GM23338 (cell line): ENCODE measurements around the gene RNF130.

Experiments used
- CTCF ChIP-seq, 2 experiments: fragments of 200-600 bp in 1 of 2; sonication (generic) in 1 of 2; conservative IDR thresholded peaks; 2 replicates each; pipeline versions ENCODE4 v1.5.1 to v1.6.1; 2016 to 2017; ENCODE audit warnings: antibody characterized with exemption in 2 of 2, low read depth in 2 of 2, mild to moderate bottlenecking in 2 of 2, moderate library complexity in 1 of 2
- EZH2 ChIP-seq: fragments of 200-600 bp; sonication (generic); IDR thresholded peaks from one replicate; pipeline ENCODE4 v1.8.0; 2017; ENCODE audit warnings: antibody characterized with exemption, mild to moderate bottlenecking, low read depth; ENCODE audit not compliant: unreplicated experiment
- EZH2phosphoT487 ChIP-seq: fragments of 200-600 bp; sonication (generic); IDR thresholded peaks from one replicate; pipeline ENCODE4 v1.8.1; 2018; ENCODE audit warnings: antibody characterized with exemption; ENCODE audit not compliant: unreplicated experiment
- POLR2AphosphoS5 ChIP-seq: IDR thresholded peaks from 2 replicates; pipeline ENCODE4 v1.6.1; 2016; ENCODE audit warnings: antibody characterized with exemption, low read depth
- REST ChIP-seq: IDR thresholded peaks from one replicate; pipeline ENCODE4 v1.6.1; 2018; ENCODE audit warnings: antibody characterized with exemption; ENCODE audit not compliant: unreplicated experiment
- TF ChIP-seq, protein P1 (sequence below): IDR thresholded peaks from 2 replicates; pipeline ENCODE4 v1.6.1; 2016; ENCODE audit warnings: antibody characterized with exemption

DNA sequence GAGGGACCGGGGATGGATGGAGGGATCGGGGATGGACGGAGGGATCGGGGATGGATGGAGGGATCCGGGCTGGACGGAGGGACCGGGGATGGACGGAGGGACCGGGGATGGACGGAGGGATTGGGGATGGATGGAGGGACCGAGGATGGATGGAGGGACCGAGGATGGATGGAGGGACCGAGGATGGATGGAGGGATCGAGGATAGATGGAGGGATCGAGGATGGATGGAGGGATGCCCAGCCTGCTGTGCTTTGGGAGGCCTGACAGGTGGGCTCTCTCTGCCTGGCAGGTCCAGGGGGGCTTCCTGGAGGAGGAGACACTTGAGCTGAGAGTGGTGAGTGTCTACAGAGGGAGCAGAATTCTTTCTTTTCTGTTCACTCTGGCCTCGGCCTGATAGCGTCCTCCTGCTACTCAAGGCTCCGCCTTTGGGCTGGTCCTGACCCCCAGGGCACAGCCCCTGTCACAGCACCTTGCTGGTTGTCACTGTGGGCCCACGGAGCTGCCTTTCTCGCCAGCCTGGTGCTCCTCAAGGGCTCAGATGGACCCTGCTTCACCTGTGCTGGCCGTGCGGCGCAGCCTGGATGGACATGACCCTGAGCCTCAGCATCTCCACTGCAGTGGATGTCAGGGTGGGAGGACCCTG lies 42.2 kb upstream of the RNF130 start:
- TF ChIP-seq, protein P1, sequence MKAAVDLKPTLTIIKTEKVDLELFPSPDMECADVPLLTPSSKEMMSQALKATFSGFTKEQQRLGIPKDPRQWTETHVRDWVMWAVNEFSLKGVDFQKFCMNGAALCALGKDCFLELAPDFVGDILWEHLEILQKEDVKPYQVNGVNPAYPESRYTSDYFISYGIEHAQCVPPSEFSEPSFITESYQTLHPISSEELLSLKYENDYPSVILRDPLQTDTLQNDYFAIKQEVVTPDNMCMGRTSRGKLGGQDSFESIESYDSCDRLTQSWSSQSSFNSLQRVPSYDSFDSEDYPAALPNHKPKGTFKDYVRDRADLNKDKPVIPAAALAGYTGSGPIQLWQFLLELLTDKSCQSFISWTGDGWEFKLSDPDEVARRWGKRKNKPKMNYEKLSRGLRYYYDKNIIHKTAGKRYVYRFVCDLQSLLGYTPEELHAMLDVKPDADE: no peak
- TF ChIP-seq CTCF (conservative IDR thresholded peaks at IDR 0.05; ENCODE audit: low read depth in 2 of 2): no peak
- no peak for TF ChIP-seq EZH2phosphoT487
- TF ChIP-seq POLR2AphosphoS5: no peak
- no peak for TF ChIP-seq REST
- TF ChIP-seq EZH2: no peak
